Measurements from ENCODE around the gene MAP2K4. TPM values are rescaled to one million over a fixed set of nuclear protein-coding genes. Genes with fewer than 3 reads are reported as not detected.
A peak's percentile ranks its signal among the peaks of the same experiment; 100 is the strongest.

Gene MAP2K4
- total and polyA plus RNA-seq, 2 of the 13 experiments (the other 11 are each of a cell fraction or from before 2014, with no cell fraction given): 21.5 to 35.6 TPM

DNA sequence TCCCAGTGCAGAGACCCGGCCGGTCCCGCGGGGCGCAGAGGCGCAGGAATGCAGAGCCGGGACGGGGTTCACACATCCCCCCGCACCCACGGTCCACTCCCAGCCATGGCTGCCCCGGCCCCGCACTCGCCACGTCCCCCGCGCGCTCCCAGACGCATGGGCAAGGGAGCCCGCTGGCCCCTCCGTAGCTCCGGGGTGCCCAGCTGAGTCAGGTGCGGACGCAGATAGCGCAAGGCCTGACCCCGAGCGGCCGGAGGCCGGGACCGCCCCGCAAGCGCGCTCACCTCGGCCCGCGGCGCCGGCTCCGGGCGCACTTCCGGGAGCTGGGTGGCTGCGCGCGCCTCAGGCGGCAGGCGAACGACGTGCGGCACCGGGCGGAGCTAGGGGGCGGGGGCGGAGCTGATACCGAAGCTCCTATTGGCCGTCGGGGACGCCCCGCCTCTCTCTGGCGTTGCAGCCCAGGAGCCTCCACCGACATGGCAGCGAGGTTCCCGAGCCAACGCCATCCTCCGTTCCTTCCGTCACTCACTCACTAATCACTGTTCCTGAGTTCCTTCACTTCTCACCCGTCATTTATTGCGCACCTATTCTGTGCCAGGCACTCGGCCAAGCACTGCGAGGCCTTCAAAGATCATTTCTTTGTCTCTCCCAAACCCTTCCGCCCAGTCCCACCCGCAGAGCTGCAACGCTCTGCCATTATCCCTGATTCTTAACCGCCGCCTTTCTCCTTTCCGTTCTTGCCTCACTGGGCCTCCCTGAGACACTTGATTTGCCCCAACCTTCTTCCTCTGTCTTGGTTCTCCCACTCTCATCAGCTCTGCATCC, 23.3 kb upstream of the MAP2K4 start, which contains the start of gene ZNF18 (continued):
- TF ChIP-seq, protein P1, sequence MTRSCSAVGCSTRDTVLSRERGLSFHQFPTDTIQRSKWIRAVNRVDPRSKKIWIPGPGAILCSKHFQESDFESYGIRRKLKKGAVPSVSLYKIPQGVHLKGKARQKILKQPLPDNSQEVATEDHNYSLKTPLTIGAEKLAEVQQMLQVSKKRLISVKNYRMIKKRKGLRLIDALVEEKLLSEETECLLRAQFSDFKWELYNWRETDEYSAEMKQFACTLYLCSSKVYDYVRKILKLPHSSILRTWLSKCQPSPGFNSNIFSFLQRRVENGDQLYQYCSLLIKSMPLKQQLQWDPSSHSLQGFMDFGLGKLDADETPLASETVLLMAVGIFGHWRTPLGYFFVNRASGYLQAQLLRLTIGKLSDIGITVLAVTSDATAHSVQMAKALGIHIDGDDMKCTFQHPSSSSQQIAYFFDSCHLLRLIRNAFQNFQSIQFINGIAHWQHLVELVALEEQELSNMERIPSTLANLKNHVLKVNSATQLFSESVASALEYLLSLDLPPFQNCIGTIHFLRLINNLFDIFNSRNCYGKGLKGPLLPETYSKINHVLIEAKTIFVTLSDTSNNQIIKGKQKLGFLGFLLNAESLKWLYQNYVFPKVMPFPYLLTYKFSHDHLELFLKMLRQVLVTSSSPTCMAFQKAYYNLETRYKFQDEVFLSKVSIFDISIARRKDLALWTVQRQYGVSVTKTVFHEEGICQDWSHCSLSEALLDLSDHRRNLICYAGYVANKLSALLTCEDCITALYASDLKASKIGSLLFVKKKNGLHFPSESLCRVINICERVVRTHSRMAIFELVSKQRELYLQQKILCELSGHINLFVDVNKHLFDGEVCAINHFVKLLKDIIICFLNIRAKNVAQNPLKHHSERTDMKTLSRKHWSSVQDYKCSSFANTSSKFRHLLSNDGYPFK (CRISPR knock-in tag; IDR thresholded peaks at IDR 0.05; ENCODE audit: borderline replicate concordance): no peak; the same call in 1 of the 2 replicates
- TF ChIP-seq, protein P2, sequence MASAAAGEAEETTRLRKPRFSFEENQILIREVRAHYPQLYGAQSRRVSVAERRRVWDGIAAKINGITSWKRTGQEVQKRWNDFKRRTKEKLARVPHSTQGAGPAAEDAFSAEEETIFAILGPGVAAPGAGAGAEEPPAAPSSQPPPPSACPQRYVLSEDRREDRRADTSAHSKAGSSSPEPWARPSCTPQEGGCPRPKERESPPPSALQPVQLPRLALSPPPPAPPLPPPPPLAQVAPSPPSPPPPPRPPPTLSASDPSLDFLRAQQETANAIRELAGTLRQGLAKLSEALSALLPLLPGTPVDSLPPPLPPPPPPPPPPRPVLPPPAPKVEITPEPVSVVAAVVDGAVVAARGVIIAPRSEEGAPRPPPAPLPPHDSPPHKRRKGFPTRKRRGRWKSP (CRISPR knock-in tag; IDR thresholded peaks at IDR 0.05): peak; percentile 89
- TF ChIP-seq CAMTA2 (CRISPR knock-in tag; IDR thresholded peaks at IDR 0.05; ENCODE audit: borderline replicate concordance): 0 out of 2 replicates have a peak, but pooled peaks have one; percentile 6
- peak; percentile 62 for TF ChIP-seq POGZ (CRISPR knock-in tag; IDR thresholded peaks at IDR 0.05)
- peak; percentile 75 for TF ChIP-seq ELF1 (CRISPR knock-in tag; IDR thresholded peaks at IDR 0.05)
- no peak for TF ChIP-seq HMG20B (CRISPR knock-in tag; conservative IDR thresholded peaks at IDR 0.05)
- TF ChIP-seq ZNF556 (CRISPR knock-in tag; IDR thresholded peaks at IDR 0.05; ENCODE audit: borderline replicate concordance): peak; percentile 70; the same call in 1 of the 2 replicates
- TF ChIP-seq ZNF468 (CRISPR knock-in tag; IDR thresholded peaks at IDR 0.05): no peak
- TF ChIP-seq BHLHE40 (IDR thresholded peaks at IDR 0.05; ENCODE audit: low read length): peak; percentile 31; the same call in 1 of the 2 replicates
- TF ChIP-seq, protein P3, sequence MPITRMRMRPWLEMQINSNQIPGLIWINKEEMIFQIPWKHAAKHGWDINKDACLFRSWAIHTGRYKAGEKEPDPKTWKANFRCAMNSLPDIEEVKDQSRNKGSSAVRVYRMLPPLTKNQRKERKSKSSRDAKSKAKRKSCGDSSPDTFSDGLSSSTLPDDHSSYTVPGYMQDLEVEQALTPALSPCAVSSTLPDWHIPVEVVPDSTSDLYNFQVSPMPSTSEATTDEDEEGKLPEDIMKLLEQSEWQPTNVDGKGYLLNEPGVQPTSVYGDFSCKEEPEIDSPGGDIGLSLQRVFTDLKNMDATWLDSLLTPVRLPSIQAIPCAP (CRISPR knock-in tag; IDR thresholded peaks at IDR 0.05; ENCODE audit: low read depth): no peak
- peak; percentile 52 for TF ChIP-seq MED1 (CRISPR knock-in tag; IDR thresholded peaks at IDR 0.05)
- TF ChIP-seq, protein P4, sequence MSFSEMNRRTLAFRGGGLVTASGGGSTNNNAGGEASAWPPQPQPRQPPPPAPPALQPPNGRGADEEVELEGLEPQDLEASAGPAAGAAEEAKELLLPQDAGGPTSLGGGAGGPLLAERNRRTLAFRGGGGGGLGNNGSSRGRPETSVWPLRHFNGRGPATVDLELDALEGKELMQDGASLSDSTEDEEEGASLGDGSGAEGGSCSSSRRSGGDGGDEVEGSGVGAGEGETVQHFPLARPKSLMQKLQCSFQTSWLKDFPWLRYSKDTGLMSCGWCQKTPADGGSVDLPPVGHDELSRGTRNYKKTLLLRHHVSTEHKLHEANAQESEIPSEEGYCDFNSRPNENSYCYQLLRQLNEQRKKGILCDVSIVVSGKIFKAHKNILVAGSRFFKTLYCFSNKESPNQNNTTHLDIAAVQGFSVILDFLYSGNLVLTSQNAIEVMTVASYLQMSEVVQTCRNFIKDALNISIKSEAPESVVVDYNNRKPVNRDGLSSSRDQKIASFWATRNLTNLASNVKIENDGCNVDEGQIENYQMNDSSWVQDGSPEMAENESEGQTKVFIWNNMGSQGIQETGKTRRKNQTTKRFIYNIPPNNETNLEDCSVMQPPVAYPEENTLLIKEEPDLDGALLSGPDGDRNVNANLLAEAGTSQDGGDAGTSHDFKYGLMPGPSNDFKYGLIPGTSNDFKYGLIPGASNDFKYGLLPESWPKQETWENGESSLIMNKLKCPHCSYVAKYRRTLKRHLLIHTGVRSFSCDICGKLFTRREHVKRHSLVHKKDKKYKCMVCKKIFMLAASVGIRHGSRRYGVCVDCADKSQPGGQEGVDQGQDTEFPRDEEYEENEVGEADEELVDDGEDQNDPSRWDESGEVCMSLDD (CRISPR knock-in tag; IDR thresholded peaks at IDR 0.05; ENCODE audit: borderline replicate concordance): peak; percentile 95
- TF ChIP-seq RFX3 (CRISPR knock-in tag; IDR thresholded peaks at IDR 0.05): no peak
- peak; percentile 69; the same call in 1 of the 2 replicates for TF ChIP-seq KMT2A (CRISPR knock-in tag; IDR thresholded peaks at IDR 0.05)
- TF ChIP-seq NFYC (CRISPR knock-in tag; IDR thresholded peaks at IDR 0.05): peak; percentile 76
- TF ChIP-seq, protein P5, sequence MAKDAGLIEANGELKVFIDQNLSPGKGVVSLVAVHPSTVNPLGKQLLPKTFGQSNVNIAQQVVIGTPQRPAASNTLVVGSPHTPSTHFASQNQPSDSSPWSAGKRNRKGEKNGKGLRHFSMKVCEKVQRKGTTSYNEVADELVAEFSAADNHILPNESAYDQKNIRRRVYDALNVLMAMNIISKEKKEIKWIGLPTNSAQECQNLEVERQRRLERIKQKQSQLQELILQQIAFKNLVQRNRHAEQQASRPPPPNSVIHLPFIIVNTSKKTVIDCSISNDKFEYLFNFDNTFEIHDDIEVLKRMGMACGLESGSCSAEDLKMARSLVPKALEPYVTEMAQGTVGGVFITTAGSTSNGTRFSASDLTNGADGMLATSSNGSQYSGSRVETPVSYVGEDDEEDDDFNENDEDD (CRISPR knock-in tag; IDR thresholded peaks at IDR 0.05; ENCODE audit: borderline replicate concordance): peak; percentile 67; the same call in 1 of the 2 replicates
- TF ChIP-seq LCORL (IDR thresholded peaks at IDR 0.05): no peak
- TF ChIP-seq LCORL (CRISPR knock-in tag; IDR thresholded peaks at IDR 0.05): peak; percentile 56; the same call in 1 of the 2 replicates
- TF ChIP-seq SNAPC2 (CRISPR knock-in tag; IDR thresholded peaks at IDR 0.05): 0 out of 2 replicates have a peak, but pooled peaks have one; percentile 71
- peak; percentile 93 for TF ChIP-seq ASH2L (IDR thresholded peaks at IDR 0.05; ENCODE audit: insufficient read length, low read depth, low read length)
